OCI-LY1 (cell line): Measurements from ENCODE around the gene SIK2.
A peak's percentile ranks its signal among the peaks of the same experiment; 100 is the strongest.

ENCODE experiments used
- H2AFZ ChIP-seq: fragments of 200-600 bp; sonication (generic), shearing (Covaris generic); 2 replicates; pipeline ENCODE4 v1.6.0; 2014; ENCODE audit warnings: antibody characterized with exemption, mild to moderate bottlenecking, low read length
- H3F3A ChIP-seq: fragments of 200-600 bp; sonication (generic), shearing (Covaris generic); 2 replicates; pipeline ENCODE4 v1.6.0; 2014; ENCODE audit warnings: mild to moderate bottlenecking, antibody characterized with exemption, low read length, moderate library complexity; ENCODE audit not compliant: insufficient read depth
- H3K27ac ChIP-seq: fragments of 200-600 bp; sonication (generic); 2 replicates; pipeline ENCODE4 v1.5.1; 2014; ENCODE audit warnings: low read length, mixed run types, mild to moderate bottlenecking, low read depth; ENCODE audit not compliant: poor library complexity, severe bottlenecking
- H3K27me3 ChIP-seq: fragments of 200-600 bp; sonication (generic); 2 replicates; pipeline ENCODE4 v1.6.0; 2014; ENCODE audit warnings: antibody characterized with exemption, mild to moderate bottlenecking, low read length, moderate library complexity; ENCODE audit not compliant: insufficient read depth
- H3K36me3 ChIP-seq: fragments of 200-600 bp; sonication (generic); 2 replicates; pipeline ENCODE4 v1.6.1; 2014; ENCODE audit warnings: mild to moderate bottlenecking, antibody characterized with exemption, low read length, moderate library complexity, mixed read lengths; ENCODE audit not compliant: insufficient read depth
- H3K4me1 ChIP-seq: fragments of 200-600 bp; sonication (generic); 2 replicates; pipeline ENCODE4 v1.5.1; 2014; ENCODE audit warnings: mild to moderate bottlenecking, low read length, moderate library complexity; ENCODE audit not compliant: insufficient read depth, severe bottlenecking
- H3K4me2 ChIP-seq: fragments of 200-600 bp; sonication (generic), shearing (Covaris generic); 2 replicates; pipeline ENCODE4 v1.6.1; 2014; ENCODE audit warnings: low read length
- H3K4me3 ChIP-seq: fragments of 200-600 bp; sonication (generic); 2 replicates; pipeline ENCODE4 v1.5.1; 2014; ENCODE audit warnings: low read length, low read depth, mild to moderate bottlenecking, mixed read lengths; ENCODE audit not compliant: poor library complexity, severe bottlenecking
- H3K79me2 ChIP-seq: fragments of 200-600 bp; shearing (Covaris generic); 2 replicates; pipeline ENCODE4 v1.6.1; 2016; ENCODE audit warnings: mixed run types, low read length, mixed read lengths; ENCODE audit not compliant: insufficient read depth
- H3K9ac ChIP-seq: fragments of 200-600 bp; sonication (generic), shearing (Covaris generic); 2 replicates; pipeline ENCODE4 v1.6.1; 2014; ENCODE audit warnings: mild to moderate bottlenecking, low read length, mixed read lengths
- H3K9me2 ChIP-seq: fragments of 200-600 bp; sonication (generic), shearing (Covaris generic); 2 replicates; pipeline ENCODE4 v1.6.1; 2014; ENCODE audit warnings: low read depth, mild to moderate bottlenecking, low read length, mixed read lengths
- H3K9me3 ChIP-seq: fragments of 200-600 bp; shearing (Covaris generic); 2 replicates; pipeline ENCODE4 v1.6.1; 2014; ENCODE audit warnings: low read length, mixed read lengths
- H4K20me1 ChIP-seq: fragments of 200-600 bp; sonication (generic), shearing (Covaris generic); 2 replicates; pipeline ENCODE4 v1.6.0; 2016; ENCODE audit warnings: mild to moderate bottlenecking, low read length; ENCODE audit not compliant: insufficient read depth
- CTCF ChIP-seq: fragments of 200-600 bp; sonication (generic), shearing (Covaris generic); IDR thresholded peaks from 2 replicates; pipeline ENCODE4 v1.5.1; 2017; ENCODE audit warnings: mild to moderate bottlenecking, antibody characterized with exemption, low read length, moderate library complexity, mixed read lengths
- EZH2 ChIP-seq: fragments of 200-600 bp; sonication (generic), shearing (Covaris generic); IDR thresholded peaks from 2 replicates; pipeline ENCODE4 v1.8.0; 2017; ENCODE audit warnings: borderline replicate concordance, mixed run types, mild to moderate bottlenecking, antibody characterized with exemption, low read length, moderate library complexity, mixed read lengths

The SIK2 gene

GRCh38 chr11:111585371-111585770, 16.9 kb upstream of the SIK2 start:
- no peaks in the 10 kb centered on the region for H3K9me3 ChIP-seq
- peak overlapping the region; percentile 40; the same call in 1 of the 2 replicates for H2AFZ ChIP-seq
- no peak overlapping the region for H3K9ac ChIP-seq
- H3F3A ChIP-seq = no peaks in the 10 kb centered on the region
- H3K4me1 ChIP-seq = peaks cover 25% of the 10 kb centered on the region
- H3K79me2 ChIP-seq = no peaks in the 10 kb centered on the region
- no peak overlapping the region for H3K27ac ChIP-seq
- peak overlapping the region; percentile 4; the same call in 1 of the 2 replicates for H3K4me2 ChIP-seq
- no peak for TF ChIP-seq CTCF
- TF ChIP-seq EZH2 = no peak
- H3K27me3 ChIP-seq = no peaks in the 10 kb centered on the region
- no peaks in the 10 kb centered on the region for H3K9me2 ChIP-seq
- no peaks in the 10 kb centered on the region for H4K20me1 ChIP-seq
- no peaks in the 10 kb centered on the region for H3K36me3 ChIP-seq
- no peak overlapping the region for H3K4me3 ChIP-seq

- Histone ChIP-seq H3K4me2 (no peak overlapping the region), H3K36me3 (no peaks in the 10 kb centered on the region), H3K27ac (no peak overlapping the region), H3K9ac (no peak overlapping the region), H3K9me3 (no peaks in the 10 kb centered on the region), H3K4me1 (peaks cover 31% of the 10 kb centered on the region), H3K27me3 (no peaks in the 10 kb centered on the region), H4K20me1 (no peaks in the 10 kb centered on the region), H3K79me2 (no peaks in the 10 kb centered on the region), H2AFZ (no peak overlapping the region), H3K4me3 (no peak overlapping the region), H3F3A (no peaks in the 10 kb centered on the region), H3K9me2 (no peaks in the 10 kb centered on the region)
- TF ChIP-seq CTCF = peak; percentile 99
- no peak for TF ChIP-seq EZH2
Measured at GRCh38 chr11:111586388-111586831, 15.8 kb upstream of the SIK2 start.

- no peak for TF ChIP-seq CTCF
- TF ChIP-seq EZH2 = no peak
- no peak overlapping the region for H2AFZ ChIP-seq
- H3K36me3 ChIP-seq = no peaks in the 10 kb centered on the region
- H3F3A ChIP-seq = no peaks in the 10 kb centered on the region
- no peaks in the 10 kb centered on the region for H3K9me3 ChIP-seq
- no peaks in the 10 kb centered on the region for H3K27me3 ChIP-seq
- no peak overlapping the region for H3K4me2 ChIP-seq
- H3K9me2 ChIP-seq = no peaks in the 10 kb centered on the region
- peaks cover 22% of the 10 kb centered on the region for H3K4me1 ChIP-seq
- H3K4me3 ChIP-seq = no peak overlapping the region
- H3K27ac ChIP-seq = no peak overlapping the region
- H4K20me1 ChIP-seq = no peaks in the 10 kb centered on the region
- no peaks in the 10 kb centered on the region for H3K79me2 ChIP-seq
- H3K9ac ChIP-seq = no peak overlapping the region
Measured at GRCh38 chr11:111589114-111589513, 13.1 kb upstream of the SIK2 start.
